HG02588 (cell line): ENCODE measurements around the gene GIT1.

Source experiments
- ATAC-seq: cut with Tn5 transposase; IDR thresholded peaks from one replicate; pipeline ENCODE4 v1.9.1; 2021; ENCODE audit warnings: mild to moderate bottlenecking, moderate library complexity; ENCODE audit not compliant: unreplicated experiment

GIT1 gene, protein sequence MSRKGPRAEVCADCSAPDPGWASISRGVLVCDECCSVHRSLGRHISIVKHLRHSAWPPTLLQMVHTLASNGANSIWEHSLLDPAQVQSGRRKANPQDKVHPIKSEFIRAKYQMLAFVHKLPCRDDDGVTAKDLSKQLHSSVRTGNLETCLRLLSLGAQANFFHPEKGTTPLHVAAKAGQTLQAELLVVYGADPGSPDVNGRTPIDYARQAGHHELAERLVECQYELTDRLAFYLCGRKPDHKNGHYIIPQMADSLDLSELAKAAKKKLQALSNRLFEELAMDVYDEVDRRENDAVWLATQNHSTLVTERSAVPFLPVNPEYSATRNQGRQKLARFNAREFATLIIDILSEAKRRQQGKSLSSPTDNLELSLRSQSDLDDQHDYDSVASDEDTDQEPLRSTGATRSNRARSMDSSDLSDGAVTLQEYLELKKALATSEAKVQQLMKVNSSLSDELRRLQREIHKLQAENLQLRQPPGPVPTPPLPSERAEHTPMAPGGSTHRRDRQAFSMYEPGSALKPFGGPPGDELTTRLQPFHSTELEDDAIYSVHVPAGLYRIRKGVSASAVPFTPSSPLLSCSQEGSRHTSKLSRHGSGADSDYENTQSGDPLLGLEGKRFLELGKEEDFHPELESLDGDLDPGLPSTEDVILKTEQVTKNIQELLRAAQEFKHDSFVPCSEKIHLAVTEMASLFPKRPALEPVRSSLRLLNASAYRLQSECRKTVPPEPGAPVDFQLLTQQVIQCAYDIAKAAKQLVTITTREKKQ

DNA sequence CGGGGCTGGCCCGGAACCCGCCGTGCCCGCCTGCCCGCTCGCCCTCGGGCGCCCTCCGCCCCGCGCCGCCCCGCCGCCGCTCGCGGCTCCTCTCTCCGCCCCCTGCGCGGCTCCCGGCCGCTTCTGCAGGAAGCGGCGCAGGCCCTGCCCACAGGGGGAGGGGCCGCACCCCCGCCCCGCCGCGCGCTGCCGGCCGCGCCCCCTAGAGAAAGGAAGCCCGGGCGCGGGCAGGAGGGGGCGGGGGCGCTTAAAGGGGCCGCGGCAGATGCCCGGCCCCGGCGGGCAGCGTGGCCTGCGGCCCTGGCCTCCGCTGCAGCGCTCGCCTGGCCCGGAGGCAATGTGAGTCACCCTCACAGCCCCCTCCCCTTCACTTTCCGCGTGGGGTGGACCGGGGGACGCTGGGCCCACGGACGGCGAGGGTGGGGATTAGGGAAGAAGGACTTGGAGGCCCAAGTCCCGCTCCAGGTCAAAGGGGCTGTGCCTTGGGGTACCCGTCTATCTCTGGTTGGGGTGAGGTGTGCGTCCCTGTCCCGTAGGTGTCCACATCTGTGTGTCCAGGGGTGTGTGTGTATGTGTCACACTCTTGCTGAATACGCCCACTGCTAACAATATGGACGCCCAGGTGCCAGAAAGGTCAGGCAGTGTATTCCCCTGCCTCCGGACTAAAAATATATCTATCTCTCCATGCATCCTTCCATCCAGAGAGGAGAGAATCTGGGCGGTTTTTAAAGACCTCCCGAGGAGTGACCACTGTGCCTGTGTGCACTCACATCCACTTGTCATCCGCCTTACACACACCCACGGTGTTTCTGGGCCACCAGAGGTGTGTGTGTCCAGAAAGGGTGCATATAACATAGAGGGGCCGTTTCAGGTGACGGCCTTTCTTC lies at the start of gene GIT1:
TSS of gene GIT1 (minus strand) at position 125 of the 887 bp plus-strand sequence. CDS start 270 bp downstream, outside the sequence.
- ATAC-seq = peak; percentile 58

DNA sequence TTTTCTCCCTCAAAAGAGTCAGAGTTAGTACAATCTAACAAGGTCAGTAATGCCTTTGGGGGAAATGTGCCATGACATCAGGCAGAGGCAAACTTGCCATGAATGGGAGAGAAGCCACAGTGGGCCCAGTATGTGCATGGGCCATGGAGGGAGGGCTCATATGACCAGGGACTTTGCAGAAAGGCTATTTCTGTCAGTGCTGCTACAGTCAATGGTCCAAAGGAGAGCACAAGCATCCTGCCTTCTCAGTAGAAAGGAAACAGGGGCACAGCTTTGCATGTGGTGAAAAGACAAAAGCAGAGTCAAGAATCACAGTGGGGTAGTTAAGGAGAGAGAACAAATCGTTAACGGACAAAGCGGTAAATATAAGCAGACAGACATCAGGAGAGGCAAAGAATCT lies 44.4 kb upstream of the GIT1 start:
- no peak for ATAC-seq

DNA sequence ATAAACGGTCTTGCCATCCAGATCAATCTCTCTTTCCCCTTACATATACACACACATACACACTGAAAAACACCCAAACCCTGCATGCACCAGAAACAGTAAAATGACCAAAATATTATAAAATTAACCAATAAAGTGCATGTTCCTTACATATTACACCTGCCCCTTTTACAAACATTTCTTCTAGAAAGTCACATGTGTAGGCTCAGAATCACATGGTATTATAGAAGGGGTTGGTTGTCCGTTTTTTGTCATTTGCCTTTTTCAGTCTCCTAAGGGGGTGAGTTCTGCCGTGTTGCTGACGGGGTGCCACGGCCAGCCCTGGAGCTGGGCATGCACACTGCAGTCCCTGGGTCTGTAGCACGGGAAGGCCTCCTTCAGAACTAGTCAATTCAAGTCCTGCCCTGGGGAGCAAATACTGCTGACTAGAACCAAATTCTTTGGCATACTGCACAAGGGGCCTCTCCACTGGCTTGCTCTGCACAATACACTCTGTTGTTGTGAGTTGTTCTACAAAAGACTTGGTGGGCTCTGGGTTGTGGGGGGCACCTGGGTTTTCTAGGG lies 41.3 kb upstream of the GIT1 start:
- no peak for ATAC-seq

DNA sequence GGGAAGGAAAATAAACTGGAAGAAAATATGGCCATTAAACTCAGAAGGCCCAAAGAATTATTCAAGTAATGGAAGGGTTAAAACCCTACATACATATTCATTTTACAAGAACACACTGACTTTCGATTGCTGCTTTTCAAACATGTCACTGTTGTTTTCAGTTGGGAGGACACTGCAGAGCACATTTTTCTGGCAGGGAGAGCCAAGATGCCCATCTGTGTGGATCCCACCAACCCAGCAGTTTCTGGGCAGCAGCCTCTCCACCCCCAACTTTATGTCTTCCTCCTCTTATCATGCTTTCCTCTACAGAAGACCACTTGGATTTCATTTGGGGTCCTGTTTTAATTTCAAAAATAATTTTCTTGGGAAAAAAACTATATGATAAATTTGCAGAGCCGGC lies 40.4 kb upstream of the GIT1 start:
- no peak for ATAC-seq

DNA sequence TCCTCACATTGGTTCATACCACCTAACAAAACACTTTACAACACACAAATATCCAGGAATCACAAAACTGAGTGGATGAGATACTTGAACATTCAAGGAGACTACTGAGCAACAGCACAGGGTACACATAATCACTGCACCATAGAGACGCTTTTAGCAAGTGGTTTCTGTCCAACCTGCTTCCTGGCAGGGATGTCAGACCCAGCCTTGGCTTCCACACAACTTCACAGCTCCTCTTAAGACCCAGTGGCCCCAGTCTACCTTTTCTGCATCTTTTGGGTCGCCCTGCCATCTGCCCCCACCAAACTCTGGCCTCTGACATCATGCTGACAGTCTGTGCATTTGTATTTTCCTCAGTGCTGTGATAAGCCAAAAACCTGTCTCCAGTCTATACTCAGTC lies 39.2 kb upstream of the GIT1 start:
- ATAC-seq = no peak

DNA sequence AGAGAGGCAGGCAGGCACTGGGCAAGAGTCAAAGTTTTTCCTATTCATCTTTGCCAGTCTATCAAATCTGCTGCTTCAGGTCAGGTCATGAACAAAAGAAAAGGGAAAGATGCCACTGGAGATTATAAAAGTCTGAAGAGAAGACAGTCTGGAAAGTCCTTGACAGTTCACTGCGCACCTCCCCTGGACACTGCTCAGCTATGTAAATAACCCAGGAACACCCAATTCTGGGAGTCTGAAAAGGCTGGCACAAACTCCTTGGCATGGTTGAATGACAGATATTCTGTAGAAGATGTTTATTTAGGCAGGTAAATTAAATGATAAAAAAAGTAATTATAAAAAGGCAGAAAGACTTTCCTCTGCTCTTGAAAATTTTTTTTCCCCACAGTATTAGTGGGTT lies 38.5 kb upstream of the GIT1 start:
- ATAC-seq = no peak

DNA sequence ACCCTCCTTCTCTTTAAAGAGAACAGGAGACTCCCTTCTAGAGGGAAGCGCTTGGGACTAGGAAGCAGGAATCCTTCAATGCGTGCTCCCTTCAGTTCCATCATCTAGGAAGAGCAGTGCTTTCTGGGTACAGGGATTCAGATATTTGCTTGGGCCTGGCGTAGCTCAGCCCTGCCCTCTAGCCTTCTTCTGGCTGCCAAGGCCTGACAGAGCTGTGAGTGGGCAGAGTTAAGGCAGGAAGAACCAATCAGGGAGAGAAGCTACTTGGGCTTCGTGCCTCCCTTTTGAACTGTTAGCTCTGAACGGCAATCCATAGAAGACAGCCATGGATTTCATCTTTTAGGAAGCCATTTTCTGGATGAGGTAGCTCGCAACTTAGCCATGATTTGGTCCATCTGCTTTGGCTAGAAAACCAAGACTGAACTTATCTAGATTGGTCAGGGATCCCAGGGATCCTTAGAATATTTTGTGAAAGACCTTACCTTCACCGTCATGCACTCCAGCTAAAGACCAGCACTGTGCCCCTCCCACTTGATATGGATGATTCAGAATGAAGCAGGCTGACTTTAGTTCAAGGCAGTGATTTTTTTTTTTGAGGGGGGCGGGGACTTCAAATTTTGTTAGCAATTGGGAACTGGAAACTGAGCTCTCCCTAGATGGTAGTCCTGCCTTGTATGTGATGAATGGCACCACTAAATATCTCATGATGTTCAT lies 35.7 kb upstream of the GIT1 start:
- no peak for ATAC-seq

DNA sequence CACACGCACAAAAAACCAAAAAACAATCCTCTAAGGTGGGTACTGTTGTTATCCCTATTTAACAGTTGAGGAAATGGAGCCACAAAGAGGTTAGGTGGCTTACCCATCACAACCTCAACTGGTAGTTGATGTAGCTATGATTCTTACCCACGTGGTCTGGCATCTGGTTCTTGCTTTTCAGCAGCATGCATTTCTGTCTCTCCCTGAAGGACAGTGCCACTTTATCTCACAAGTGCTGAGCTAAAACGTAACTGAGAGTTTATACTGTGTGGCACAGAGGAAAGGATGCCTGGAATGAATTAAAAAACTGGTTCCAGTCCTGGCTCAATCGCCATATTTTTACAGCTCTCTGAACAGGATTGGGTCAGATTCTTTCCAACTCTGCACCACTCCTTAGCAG lies 35.1 kb upstream of the GIT1 start:
- no peak for ATAC-seq

DNA sequence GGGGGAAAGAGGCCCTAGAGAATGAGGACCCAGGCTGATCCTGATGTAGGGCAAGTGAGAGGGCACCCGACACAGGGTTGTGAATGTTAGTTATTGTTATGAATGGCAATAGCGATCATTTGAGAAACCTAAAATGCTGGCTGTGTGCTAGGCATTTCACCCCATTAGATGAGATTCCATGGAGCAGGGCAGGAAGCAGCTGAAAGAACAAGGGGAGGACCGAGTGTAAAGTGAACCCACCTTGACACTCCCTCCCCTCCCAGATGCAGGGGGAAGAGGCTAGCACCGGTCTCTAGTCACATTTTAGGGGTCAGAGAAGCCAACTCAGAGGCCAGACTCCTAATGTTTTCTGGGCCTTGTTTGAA lies 33.8 kb upstream of the GIT1 start:
- no peak for ATAC-seq

DNA sequence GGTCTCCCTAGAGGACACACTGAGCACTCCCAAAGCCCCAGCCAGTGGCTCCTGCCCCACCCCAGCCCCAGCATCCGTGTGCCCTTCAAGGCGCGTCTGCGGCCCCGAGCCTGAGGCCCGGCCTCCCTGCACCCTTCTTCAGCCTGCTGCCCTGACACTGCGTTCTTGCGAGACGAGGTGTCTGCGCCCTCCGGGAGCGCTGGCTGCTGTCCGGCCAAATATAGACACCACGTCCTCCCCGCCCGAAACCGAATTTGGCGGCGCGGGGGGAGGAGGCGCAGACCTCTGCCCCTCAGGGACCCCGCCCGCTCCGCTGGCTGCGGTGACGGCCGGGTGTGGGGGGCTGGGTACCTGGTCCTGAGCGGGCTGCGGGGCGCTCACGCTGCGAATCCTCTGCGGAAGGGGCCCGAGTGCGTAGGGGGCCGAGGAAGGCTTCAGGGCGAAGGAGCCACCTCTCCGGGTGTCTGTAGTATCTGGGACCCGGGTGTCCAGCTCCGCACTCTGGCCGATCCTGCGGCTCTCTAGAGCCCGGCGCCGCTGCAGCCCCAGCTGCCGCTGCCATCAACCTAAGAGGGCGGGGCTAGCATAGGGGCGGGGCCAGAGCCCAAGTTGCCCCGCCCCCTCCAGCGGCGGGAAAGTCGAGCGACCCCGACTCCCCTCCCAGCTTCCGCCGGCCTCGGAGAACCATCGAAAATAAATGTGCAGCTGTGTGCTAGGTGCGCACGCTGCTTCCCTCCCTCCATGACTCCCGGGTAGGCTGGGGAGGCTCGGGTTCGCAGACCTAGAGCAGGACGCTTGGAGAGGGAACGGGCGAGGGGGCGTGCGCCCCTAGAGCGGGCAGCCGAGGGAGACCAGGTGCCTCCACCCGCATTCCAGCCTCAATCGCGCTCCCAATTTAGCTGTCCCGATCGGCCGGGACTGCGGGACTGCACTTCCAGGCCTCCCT lies 33.2 kb upstream of the GIT1 start, which contains the start of gene CORO6:
TSS of gene CORO6 (minus strand) at position 576 of the 946 bp plus-strand sequence. CDS start 1,491 bp downstream, outside the sequence.
- ATAC-seq = peak; percentile 54

DNA sequence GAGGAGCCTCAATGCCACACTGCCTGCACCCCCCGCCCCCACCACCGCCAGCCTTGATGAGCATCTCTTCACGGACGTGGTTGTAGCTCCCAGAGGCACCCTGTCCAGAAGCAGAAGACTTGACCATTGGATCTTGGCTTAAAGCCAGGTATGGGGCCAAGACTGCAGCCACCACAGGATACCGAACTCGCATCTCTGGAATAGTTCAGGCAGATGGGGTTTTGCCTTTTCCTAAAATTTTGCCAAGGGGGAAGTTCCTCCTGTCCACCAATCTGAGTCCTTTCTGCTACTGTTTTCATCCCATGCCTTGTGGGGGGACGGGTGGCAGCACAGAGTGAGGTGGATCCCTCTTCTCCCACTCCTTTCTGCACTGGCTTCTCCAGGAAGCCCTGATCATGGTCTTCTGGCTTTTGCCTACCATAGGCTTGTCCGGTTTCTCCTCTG lies 32.3 kb upstream of the GIT1 start:
- no peak for ATAC-seq

DNA sequence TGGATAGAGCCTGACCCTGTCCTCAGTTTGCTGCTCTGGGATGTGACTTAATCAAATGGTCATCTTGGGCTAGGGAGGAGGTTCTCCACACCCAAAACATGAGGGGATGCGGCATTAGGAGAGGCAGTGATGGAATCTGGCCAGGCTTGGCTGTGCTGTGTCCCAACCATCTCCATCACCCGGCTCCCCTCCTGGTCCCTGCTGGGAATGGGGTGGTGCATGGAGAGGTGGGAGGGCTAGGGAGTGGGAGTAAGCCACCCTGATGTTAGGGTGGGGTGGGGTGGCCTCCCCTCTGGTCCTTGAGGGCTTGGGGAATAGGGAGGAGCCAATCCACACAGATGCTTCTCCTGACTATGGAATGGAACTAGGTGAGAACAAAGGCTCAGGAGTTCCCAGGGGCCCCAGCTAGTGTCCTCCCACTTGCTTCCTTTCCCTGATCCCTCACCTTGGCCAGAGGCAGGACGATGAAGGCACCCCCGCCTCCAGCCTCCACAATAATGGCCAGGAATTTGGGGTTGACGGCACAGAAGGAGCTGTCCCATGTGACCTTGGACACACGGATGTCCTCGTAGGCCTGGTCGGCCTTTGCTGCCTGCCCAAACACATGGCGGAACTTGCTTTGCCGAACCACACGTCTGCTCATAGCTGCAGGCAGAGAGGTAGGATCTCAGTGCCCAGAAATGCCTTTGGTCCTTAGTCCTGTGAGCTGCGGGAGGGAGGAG lies 31.5 kb upstream of the GIT1 start:
- ATAC-seq = no peak

DNA sequence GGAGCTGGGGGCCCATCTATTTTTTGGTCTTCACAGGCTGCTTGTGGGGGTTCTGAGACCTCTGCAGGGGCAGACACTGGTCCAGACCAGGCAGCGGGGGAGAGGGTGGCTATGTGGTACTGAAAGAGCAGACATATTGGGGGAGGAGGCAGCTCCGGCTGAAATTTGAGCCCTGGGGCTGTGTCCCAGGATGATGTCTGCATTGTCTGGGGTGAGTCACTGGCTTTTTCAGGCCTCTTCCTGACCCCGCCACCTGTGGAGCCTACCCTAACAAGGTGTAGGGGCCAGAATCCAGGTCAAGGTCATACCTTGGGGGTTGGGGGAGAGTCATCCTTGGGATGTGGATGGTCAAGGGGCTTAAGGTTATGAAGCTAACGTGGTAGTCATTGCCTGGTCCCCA lies 30.8 kb upstream of the GIT1 start:
- no peak for ATAC-seq

DNA sequence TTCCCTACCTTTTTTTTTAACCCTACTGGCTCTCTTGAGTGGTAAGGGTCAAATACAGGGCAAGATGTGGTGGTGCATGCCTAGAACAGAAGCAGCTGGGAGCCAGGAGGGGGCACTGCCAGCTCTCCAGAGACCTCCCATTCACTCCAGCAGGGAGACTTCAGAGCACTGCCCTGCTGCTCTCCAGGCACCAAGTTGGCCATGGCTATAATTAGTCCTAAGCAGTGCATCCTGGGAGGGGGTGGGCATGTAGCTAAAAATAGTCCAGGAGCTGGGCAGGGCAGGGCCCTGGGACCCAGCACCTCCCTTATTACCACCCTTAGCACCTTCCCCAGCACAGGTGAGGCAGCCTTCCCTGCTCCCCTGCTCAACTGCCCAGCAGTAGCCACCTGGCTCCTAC lies 29.8 kb upstream of the GIT1 start:
- no peak for ATAC-seq

DNA sequence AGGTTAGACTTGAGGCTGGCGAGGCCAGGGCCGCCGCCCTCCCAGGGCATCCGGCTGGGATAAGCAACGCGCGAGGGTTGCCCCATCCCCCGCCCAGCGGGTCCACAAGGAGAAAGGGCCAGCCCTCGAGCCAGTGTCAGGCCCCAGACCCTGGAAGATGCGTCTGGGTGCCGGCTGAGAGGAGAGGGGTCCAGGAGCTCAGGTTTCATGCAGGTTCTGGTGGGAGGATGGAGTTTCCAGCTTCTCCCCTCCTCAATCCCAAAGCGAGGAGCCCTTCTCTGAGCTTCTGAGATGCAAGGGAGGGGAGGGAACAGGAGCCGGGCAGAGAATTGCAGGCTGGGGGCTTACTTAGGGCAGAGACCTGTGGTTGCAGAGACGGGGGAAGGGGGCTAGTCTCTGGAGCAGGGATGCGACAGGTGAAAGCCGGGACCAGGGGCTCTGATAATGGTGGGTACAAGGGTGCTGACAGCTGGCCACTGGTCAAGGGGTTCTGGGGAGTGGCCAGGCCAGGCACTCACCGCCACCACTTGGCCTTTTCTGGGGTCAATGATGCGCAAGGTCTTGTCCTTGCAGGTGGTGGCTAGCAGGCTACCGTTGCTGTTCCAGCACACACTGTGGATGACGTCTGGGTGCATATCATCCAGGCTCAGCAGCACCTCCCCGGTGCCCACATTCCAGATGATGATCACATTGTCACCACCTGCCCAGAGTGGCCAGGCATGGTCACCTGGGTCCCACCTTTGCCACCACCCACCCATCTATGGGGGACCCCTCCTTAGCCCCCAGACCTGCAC lies 29.0 kb upstream of the GIT1 start:
- ATAC-seq = no peak

DNA sequence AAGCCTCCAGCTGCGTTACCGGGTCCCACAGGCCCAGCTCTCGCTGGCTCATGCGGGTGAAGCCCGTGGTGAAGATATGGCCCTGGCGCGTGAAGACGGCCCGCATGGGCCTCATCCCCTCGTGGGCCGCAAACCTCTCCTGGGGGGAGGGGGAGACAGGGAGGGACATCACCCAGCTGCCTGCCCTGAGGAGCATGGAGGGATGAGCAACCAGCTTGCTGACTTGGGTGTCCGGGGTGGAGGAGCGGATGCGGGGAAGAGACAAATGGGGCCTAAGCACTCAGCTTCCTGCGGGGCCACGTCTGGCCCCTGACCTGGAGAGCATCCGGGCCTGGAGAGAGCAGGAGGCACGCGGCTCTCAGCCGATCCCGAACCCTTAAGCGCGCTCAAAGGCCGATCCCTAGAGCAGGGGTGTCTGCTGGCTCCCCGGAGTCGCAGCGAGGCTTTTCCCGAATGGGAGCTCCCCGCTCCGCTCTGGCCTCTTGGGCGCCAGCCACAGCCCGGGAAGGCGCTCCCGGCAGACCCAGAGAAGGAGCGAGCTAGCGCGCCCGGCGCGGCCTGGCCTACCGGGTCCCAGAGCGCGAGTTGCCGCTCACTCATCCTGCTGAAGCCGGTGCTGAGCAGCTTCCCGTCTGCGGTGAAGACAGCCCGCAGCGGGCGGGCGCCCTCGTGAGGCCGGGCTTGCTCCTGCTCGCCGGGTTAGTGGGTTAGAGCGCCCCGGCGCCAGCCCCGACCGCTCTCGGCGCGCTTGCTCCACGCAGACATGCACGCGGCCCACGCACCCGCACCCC lies 28.2 kb upstream of the GIT1 start:
- ATAC-seq = no peak

DNA sequence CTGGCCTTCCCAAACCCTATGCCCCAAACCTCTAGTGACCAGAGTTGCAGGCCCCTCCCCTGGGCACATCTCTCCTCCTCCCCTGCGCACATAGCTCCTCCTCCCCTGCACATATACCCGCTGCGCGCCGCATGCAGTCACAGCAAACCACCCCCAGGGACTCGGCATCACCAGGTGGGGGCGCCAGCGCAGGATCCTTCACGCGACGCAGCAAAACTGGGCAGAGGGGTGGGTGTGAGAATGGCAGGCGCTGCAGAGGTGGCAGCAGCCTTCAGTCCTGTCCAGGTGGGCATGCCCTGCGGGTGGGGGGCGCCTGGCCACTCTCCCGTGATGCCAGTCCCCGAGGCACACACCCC lies 27.7 kb upstream of the GIT1 start:
- ATAC-seq = no peak
